Activated CD8-positive, alpha-beta memory T cell treated with anti-CD3 and anti-CD28 coated beads, Interleukin-2, amount 50 U/mL, for 48 hours (primary cell): ENCODE results near the gene MCMBP.
"Not testable (repeated sequence)": the region's sequence is repeated elsewhere in the genome, so short reads cannot be mapped to it uniquely, and the experiment has no call there.

Source experiments
- DNase-seq: peaks from one replicate; pipeline ENCODE4 v3.0.0-alpha.2; 2020

The MCMBP gene

DNA sequence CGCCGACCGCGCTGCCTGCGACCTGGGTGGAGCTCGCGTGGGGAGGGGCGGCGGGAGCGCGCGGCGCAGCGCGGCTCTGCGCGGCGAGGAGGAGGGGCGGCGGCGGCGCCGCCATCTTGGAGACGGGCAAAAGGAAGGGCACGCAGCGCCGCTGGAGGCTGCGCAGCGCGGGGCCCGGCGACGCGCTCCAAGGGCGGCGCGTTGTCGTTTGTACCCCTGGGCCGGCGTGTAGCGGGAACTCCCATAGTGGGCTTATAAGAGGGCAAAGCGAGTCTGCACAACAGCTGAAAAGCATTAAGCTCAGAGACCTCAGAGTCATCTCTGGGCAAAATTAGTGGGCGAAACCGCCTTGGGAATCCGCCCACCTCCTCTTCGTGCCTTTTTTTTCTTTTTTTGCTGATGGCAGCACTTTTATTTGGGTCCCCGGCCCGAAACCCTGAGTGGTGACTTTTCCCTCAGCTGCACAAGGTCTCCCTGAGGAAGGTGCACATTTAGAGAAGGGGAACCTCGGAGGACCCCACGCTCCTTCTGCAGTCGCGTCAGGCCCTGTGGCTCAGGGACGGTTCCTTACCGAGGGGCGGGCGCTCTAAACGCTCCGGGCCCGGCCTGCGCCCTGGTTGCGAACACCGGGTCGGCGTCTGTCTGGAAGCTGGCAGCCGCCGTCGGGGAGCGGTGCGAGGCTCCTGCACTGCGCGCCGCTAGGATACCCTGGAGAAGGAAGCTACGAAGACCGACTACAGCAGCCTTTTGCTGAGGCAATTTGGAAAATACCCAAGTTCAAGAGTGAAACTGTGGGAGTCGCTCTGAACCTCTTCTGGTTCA, 428 bp upstream of the MCMBP start:
- DNase-seq, result peak; percentile 93

DNA sequence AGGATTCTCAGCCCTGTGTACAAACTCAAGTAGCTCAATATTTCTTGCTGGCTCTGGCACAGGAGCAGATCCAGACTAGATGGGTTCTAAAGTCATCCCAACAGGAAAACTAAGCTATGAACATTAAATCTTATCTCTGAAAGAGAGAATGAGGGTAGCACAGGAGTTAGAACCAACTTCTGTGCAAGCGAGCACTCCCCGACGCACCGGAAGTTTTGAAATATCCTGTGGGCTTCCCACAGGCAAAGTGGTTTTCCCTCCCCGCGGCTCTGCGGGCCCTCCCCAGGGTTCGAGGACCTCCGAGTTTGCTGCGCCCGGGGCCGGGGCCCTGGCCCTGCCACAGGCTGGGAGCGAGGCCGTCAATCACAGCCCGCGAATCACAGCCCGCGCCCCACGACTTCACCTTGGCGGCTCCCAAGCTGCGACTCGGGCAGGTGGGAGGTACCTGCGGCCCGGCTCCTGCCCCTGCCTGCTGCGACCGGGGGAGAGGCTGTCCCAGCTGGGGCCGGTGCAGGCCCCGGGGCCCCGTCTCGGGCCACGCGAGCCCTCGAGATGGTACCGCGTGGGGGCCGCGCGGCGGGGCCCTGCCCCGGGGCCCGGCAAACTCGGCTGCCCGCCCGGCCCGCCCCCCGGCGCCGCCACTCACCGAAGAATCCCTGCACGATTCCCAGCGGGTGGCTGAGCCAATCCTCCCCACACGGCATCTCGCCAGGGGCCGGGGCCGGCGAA, 598 bp downstream of the MCMBP start:
- peak; percentile 80 for DNase-seq

DNA sequence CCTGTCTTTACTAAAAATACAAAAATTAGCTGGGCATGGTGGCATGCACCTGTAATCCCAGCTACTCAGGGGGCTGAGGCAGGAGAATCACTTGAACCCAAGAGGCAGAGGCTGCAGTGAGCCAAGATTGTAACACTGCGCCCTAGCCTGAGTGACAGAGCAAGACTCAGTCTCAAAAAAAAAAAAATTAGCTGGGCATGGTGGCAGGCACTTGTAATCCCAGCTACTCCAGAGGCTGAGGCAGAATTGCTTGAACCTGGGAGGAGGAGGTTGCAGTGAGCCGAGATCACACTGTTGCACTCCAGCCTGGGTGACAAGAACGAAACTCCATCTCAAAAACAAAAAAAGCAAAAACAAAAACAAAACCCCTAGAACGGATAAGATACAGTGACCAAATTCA, 3.2 kb downstream of the MCMBP start:
- DNase-seq, result not testable (repeated sequence)

DNA sequence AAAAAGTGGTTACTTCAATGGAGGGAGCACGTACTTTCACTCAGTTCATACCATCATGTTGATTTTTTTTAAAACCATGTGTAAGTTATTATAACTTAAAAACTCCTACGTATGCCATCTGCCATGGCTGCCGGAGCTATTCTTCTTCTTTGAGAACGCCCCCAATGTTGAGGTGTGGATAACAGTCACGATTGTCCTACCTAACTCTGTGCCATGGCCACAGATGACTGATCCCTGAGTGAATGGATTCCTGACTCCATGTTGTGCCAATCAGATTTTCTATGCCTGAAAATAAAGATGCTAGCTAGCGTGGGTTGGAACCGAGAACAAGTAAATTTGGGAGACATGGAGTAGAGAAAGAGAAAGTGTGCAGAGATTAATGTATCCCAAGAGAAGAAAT, 5.3 kb downstream of the MCMBP start:
- DNase-seq, result no peak

DNA sequence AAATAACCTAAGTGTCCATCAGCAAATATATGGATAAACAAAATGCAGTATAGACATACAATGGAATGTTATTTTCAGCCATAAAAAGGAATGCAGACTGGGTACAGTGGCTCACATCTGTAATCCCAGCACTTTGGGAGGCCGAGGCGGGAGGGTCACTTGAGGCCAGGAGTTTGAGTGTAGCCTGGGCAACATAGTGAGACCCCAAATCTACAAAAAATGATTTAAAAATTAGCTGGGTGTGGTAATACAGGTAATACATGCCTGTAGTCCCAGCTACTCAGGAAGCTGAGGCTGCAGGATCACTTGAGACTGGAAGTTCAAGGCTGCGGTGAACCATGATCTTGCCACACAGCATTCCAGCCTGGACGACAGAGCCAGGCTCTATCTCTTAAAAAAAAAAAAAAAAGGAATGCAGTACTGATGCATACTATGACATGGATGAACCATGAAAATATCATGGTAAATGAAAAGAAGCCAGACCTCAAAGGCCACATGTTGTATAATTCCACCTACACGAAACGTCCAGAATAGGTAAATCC, 6.9 kb downstream of the MCMBP start:
- no peak for DNase-seq

- DNase-seq, result no peak
These were observed 8.6 kb downstream of the MCMBP start for GRCh38 chr10:119863951-119864565.

GRCh38 chr10:119862524-119862923, 10.1 kb downstream of the MCMBP start:
- no peak for DNase-seq

DNA sequence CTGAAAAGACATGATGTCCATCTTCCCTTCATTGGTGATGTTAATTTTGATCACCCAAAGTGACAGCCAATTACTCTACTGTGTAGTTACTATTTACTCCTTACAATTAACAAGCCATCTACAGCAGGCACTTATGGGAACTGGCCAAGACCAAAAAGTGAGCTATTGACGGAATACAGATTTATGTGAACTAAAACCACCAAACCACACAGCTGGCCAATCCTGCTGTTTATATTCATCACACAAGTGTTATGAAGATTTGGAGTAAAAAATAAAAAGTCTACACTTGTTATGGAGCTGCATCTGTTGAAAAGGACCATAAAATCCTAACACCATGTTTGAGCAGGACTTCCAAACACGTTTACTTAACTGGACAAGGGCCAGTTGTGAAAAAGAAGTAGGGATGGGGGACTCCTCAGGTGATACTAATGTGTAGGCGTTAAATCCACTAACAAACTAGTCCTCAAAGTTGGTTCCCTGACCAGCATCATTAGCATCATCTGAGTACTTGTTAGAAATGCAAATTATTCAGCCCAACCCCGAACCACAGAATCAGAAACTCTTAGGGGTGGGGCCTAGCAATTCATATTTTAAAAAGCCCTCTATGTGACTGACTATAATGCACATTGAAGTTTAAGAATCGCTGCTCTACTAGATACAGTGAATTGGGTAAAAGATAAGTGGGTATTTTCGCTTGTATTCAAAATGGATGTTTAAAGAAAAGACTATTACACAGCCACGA, 11.6 kb downstream of the MCMBP start:
- DNase-seq, result no peak

- DNase-seq, result no peak
These were observed 13.0 kb downstream of the MCMBP start for GRCh38 chr10:119859420-119860258.

- no peak for DNase-seq
These were observed 14.6 kb downstream of the MCMBP start for GRCh38 chr10:119858063-119858462.

DNA sequence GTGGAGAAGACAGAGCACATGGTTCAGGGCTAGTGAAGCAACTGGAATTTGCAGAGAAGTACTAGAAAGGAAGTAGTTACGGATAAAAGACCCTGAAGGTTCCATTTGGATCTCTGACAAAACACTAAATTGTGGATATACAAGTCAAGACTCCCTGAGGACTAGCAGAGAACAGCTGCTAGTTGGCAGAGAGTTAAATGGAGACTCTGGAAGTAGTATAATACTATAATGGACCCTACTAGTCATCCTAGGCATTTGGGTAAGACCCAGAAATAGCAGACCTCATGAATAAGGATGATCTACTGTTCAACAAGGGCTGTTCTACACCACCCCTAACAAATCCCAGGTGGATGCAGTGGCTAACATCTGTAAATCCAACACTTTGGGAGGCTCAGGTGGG, 19.1 kb downstream of the MCMBP start:
- no peak for DNase-seq

DNA sequence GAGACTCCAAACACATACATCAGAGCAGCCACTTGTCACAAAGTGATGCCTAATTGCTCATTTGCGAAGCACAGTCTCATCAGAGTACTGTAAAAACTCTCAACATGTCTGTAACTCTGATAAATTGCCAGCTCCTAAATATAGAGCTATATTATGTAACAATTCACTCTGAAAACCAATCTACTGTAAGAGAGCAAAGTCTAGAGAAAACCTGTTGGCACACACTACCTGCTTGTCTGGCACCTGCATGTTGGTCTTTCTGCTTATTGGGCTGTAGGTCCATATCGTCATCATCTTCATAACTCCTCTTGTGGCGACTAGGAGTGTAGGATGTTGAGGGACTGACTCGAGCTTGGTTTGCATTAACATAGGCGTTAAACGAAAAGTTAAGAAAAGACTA, 19.8 kb downstream of the MCMBP start:
- DNase-seq, result no peak

DNA sequence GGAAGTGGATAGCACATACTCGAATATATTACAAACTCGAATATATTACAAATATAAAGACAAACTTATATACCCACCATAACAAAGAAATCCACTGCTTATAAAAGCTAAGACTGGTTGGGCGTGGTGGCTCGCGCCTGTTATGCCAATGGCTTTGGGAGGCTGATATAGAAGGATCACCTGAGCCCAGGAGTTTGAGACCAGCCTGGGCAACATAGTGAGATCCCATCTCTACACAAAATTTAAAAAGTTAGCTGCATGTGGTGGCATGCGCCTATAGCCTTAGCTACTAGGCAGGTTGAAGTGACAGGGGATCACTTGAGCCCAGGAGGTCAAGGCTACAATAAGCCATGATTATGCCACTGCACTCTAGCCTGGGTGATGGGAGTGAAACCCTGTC, 20.4 kb downstream of the MCMBP start:
- DNase-seq, result no peak

- no peak for DNase-seq
These were observed 22.7 kb downstream of the MCMBP start for GRCh38 chr10:119849944-119850343.

DNA sequence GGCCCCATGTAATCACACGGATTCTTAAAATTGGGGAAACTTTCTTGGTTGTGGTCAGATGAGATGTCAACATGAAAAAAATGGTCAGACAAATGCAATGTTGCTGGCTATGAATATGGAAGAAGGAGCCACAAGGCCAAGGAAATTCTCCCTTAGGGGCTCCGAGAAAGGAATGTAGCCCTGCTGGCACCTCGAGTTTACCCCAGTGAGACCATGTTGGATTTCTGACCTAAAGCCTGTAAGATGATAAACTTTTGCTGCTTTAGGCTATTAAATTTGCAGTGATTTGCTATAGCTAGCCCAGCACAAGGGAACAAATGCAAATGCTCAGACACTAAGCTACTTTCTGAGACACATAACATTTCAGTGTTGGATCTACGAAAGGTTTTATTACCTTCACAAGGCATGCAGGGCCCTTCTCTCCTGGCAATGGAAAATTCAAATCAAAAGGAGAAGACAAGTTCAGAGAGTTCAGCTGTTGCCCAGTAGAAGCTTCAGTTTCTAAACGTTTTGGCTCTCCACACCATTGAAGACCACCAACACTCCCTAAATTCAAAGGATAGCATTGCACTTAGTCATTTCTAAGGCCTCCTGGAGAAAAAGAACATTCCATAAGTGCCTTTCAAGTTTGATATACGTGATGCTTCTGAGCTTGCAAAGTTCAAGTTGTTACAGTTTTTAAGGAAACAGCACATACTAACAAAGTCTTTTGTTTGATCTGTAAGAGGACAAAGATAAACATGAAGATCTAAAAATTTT, 23.4 kb downstream of the MCMBP start:
- DNase-seq, result no peak

GRCh38 chr10:119845656-119846055, 27.0 kb downstream of the MCMBP start:
- no peak for DNase-seq

DNA sequence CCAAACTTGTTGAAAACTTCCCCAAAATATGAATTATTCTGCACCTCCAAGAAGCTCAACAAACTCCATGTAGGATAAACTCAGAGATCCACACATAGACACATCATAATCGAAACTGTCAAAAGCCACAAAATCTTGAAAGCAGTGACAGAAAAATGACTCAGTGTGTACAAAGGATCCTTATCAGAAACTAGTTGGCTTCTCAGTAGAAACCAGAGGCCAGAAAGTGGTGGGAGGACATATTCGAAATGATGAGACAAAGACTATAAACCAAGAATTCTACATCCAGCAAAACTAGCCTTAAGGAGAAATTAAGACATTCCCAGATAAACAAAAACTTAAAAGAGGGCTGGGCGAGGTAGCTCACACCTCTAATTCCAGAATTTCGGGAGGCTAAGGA, 38.5 kb downstream of the MCMBP start:
- no peak for DNase-seq

- no peak for DNase-seq
These were observed 39.7 kb downstream of the MCMBP start for GRCh38 chr10:119832951-119833350.

GRCh38 chr10:119831656-119832055, 41.0 kb downstream of the MCMBP start:
- DNase-seq, result no peak

DNA sequence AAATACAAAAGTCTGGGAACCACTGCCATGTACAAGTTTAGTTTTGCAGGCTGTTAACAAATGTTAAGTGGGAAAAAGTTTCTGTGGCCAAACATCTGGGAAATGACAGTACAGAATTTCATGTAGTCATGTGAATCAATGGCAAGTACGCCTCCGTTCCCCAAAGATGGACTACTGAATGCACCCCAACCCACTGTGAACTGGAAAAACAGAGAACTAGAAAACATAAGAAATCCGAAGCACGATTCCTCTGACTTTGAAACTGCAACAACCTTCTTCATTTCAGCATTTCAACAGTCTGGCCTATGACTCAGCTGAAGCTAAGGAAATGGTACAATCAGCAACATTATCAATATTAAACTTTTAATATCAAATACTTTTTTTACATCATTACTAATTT, 41.8 kb downstream of the MCMBP start:
- DNase-seq, result no peak

DNA sequence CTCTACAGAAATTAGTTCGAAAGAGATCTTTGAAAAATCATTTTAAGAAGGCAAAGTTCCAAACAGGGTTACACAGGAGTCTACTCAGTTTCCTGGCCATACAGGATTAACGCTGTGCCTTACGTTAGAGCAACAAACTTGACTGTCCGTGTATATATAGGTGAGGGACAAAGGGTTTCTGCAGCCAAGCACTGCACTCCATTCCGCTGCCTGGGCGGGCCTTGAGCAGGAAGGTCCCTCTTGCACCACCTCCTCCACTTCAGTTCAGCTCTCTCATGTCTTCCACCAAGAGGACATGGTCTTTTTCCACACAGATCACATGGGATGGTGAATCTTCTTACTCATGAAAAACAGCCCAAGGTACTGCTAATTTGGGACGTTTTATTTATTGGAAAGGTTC, 43.2 kb downstream of the MCMBP start:
- no peak for DNase-seq
